Measurements from ENCODE around the gene FAM111A.

Gene FAM111A

DNA sequence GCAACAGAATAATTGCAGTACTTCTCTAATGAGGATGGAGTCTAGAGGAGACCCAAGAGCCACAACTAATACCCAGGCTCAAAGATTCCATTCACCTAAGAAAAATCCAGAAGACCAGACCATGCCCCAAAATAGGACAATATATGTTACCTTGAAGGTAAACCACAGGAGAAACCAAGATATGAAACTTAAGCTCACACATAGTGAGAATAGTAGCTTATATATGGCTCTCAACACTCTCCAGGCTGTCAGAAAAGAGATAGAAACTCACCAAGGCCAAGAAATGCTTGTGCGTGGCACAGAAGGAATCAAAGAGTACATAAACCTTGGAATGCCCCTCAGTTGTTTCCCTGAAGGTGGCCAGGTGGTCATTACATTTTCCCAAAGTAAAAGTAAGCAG lies 9.1 kb downstream of the FAM111A start:
- Histone ChIP-seq H3K9me2 (replicated peaks; ENCODE audit: insufficient read depth, low read length) (no peaks in the 10 kb centered on the region), H3K4me1 (ENCODE audit: low read length) (peaks cover 35% of the 10 kb centered on the region), H2AFZ (ENCODE audit: low read length) (no peak overlapping the region), H4K20me1 (ENCODE audit: insufficient read depth, low read length) (peaks cover 7% of the 10 kb centered on the region; the same call in 1 of the 2 replicates), H3K9me3 (replicated peaks; ENCODE audit: insufficient read depth, low read length) (no peaks in the 10 kb centered on the region), H3K4me2 (ENCODE audit: low read depth, low read length) (peak overlapping the region; percentile 58), H3K27ac (ENCODE audit: low read length) (peak overlapping the region; percentile 79), H3K9ac (ENCODE audit: low read length) (peak overlapping the region; percentile 16; the same call in 1 of the 2 replicates), H3K4me3 (ENCODE audit: low read length) (no peak overlapping the region), H3K79me2 (ENCODE audit: low read length) (peaks cover 37% of the 10 kb centered on the region), H3K27me3 (replicated peaks; ENCODE audit: insufficient read depth, low read length) (no peaks in the 10 kb centered on the region), H3F3A (ENCODE audit: insufficient read depth, low read length) (peaks cover 25% of the 10 kb centered on the region), H3K36me3 (replicated peaks; ENCODE audit: insufficient read depth, low read length) (peaks cover 8% of the 10 kb centered on the region)
- TF ChIP-seq EZH2phosphoT487 (IDR thresholded peaks at IDR 0.05; ENCODE audit: low read length) (no peak), EZH2 (optimal IDR thresholded peaks at IDR 0.05; ENCODE audit: low read depth, low read length) (no peak)
- TF ChIP-seq, protein P1, sequence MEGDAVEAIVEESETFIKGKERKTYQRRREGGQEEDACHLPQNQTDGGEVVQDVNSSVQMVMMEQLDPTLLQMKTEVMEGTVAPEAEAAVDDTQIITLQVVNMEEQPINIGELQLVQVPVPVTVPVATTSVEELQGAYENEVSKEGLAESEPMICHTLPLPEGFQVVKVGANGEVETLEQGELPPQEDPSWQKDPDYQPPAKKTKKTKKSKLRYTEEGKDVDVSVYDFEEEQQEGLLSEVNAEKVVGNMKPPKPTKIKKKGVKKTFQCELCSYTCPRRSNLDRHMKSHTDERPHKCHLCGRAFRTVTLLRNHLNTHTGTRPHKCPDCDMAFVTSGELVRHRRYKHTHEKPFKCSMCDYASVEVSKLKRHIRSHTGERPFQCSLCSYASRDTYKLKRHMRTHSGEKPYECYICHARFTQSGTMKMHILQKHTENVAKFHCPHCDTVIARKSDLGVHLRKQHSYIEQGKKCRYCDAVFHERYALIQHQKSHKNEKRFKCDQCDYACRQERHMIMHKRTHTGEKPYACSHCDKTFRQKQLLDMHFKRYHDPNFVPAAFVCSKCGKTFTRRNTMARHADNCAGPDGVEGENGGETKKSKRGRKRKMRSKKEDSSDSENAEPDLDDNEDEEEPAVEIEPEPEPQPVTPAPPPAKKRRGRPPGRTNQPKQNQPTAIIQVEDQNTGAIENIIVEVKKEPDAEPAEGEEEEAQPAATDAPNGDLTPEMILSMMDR (IDR thresholded peaks at IDR 0.05; ENCODE audit: low read length), result no peak
- peak; percentile 44 for DNase-seq

DNA sequence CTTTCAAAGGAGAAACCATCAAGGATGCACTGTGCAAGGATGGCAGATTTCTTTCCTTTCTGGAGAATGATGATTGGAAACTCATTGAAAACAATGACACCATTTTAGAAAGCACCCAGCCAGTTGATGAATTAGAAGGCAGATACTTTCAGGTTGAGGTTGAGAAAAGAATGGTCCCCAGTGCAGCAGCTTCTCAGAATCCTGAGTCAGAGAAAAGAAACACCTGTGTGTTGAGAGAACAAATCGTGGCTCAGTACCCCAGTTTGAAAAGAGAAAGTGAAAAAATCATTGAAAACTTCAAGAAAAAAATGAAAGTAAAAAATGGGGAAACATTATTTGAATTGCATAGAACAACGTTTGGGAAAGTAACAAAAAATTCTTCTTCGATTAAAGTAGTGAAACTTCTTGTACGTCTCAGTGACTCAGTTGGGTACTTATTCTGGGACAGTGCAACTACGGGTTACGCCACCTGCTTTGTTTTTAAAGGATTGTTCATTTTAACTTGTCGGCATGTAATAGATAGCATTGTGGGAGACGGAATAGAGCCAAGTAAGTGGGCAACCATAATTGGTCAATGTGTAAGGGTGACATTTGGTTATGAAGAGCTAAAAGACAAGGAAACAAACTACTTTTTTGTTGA lies 9.8 kb downstream of the FAM111A start:
- TF ChIP-seq, protein P1 (IDR thresholded peaks at IDR 0.05; ENCODE audit: low read length), result no peak
- TF ChIP-seq EZH2phosphoT487 (IDR thresholded peaks at IDR 0.05; ENCODE audit: low read length) (no peak), EZH2 (optimal IDR thresholded peaks at IDR 0.05; ENCODE audit: low read depth, low read length) (no peak)
- Histone ChIP-seq H3F3A (ENCODE audit: insufficient read depth, low read length) (peaks cover 25% of the 10 kb centered on the region), H4K20me1 (ENCODE audit: insufficient read depth, low read length) (peaks cover 7% of the 10 kb centered on the region; the same call in 1 of the 2 replicates), H3K36me3 (replicated peaks; ENCODE audit: insufficient read depth, low read length) (peaks cover 8% of the 10 kb centered on the region), H3K9me3 (replicated peaks; ENCODE audit: insufficient read depth, low read length) (no peaks in the 10 kb centered on the region), H3K27ac (ENCODE audit: low read length) (peak overlapping the region; percentile 79), H3K4me3 (ENCODE audit: low read length) (no peak overlapping the region), H3K9me2 (replicated peaks; ENCODE audit: insufficient read depth, low read length) (no peaks in the 10 kb centered on the region), H3K9ac (ENCODE audit: low read length) (peak overlapping the region; percentile 16; the same call in 1 of the 2 replicates), H3K4me2 (ENCODE audit: low read depth, low read length) (peak overlapping the region; percentile 58; the same call in 1 of the 2 replicates), H3K79me2 (ENCODE audit: low read length) (peaks cover 31% of the 10 kb centered on the region), H3K4me1 (ENCODE audit: low read length) (peaks cover 35% of the 10 kb centered on the region), H3K27me3 (replicated peaks; ENCODE audit: insufficient read depth, low read length) (no peaks in the 10 kb centered on the region), H2AFZ (ENCODE audit: low read length) (no peak overlapping the region)
- peak; percentile 62 for DNase-seq

DNA sequence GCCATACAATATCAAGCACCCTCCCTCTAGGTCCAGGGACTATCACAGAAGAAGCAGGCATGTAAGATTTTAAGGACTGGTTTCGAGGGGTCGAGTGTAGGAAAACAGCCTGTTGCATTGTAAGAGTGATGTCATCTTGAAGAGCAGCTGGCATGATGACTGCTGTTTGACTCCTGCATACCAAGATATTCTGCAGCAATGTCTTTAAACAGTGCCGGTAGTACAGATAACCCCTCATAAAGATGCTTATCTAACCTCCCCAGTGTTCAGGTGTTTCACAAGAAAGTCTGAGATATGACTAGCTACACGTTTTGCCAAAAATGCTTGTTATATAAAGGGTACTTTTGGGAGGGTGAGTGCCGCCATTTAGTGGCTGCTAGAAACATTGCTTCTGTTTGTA lies 12.0 kb downstream of the FAM111A start:
- Histone ChIP-seq H4K20me1 (ENCODE audit: insufficient read depth, low read length) (peaks cover 7% of the 10 kb centered on the region; the same call in 1 of the 2 replicates), H3K36me3 (replicated peaks; ENCODE audit: insufficient read depth, low read length) (no peaks in the 10 kb centered on the region; the same call in 1 of the 2 replicates), H2AFZ (ENCODE audit: low read length) (no peak overlapping the region), H3K4me1 (ENCODE audit: low read length) (peaks cover 32% of the 10 kb centered on the region), H3K9ac (ENCODE audit: low read length) (no peak overlapping the region), H3K79me2 (ENCODE audit: low read length) (peaks cover 17% of the 10 kb centered on the region), H3K27me3 (replicated peaks; ENCODE audit: insufficient read depth, low read length) (no peaks in the 10 kb centered on the region), H3F3A (ENCODE audit: insufficient read depth, low read length) (peaks cover 25% of the 10 kb centered on the region), H3K4me3 (ENCODE audit: low read length) (no peak overlapping the region), H3K4me2 (ENCODE audit: low read depth, low read length) (no peak overlapping the region), H3K9me2 (replicated peaks; ENCODE audit: insufficient read depth, low read length) (no peaks in the 10 kb centered on the region), H3K27ac (ENCODE audit: low read length) (no peak overlapping the region), H3K9me3 (replicated peaks; ENCODE audit: insufficient read depth, low read length) (no peaks in the 10 kb centered on the region)
- DNase-seq, result no peak
- TF ChIP-seq EZH2phosphoT487 (IDR thresholded peaks at IDR 0.05; ENCODE audit: low read length), result no peak
- TF ChIP-seq EZH2 (optimal IDR thresholded peaks at IDR 0.05; ENCODE audit: low read depth, low read length), result no peak
- TF ChIP-seq, protein P1 (IDR thresholded peaks at IDR 0.05; ENCODE audit: low read length), result no peak
